ENCODE measurements around the gene NOTCH2. TPM values are rescaled to one million over a fixed set of nuclear protein-coding genes. Genes with fewer than 3 reads are reported as not detected.

The NOTCH2 gene
- total RNA-seq, 3 donors from 2014 or later = 57.7 to 99.3 (median 60.8) TPM

- no peak for DNase-seq
- intact Hi-C loops (cut with DNase I, micrococcal nuclease) = no loop called here
- H3K4me1 ChIP-seq (ENCODE audit: low read depth) = no peaks in the 10 kb centered on the region
- ATAC-seq = no peak
- TF ChIP-seq, protein P1, sequence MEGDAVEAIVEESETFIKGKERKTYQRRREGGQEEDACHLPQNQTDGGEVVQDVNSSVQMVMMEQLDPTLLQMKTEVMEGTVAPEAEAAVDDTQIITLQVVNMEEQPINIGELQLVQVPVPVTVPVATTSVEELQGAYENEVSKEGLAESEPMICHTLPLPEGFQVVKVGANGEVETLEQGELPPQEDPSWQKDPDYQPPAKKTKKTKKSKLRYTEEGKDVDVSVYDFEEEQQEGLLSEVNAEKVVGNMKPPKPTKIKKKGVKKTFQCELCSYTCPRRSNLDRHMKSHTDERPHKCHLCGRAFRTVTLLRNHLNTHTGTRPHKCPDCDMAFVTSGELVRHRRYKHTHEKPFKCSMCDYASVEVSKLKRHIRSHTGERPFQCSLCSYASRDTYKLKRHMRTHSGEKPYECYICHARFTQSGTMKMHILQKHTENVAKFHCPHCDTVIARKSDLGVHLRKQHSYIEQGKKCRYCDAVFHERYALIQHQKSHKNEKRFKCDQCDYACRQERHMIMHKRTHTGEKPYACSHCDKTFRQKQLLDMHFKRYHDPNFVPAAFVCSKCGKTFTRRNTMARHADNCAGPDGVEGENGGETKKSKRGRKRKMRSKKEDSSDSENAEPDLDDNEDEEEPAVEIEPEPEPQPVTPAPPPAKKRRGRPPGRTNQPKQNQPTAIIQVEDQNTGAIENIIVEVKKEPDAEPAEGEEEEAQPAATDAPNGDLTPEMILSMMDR (IDR thresholded peaks at IDR 0.05) = no peak
- no peaks in the 10 kb centered on the region for H3K36me3 ChIP-seq (ENCODE audit: low read depth)
- no peaks in the 10 kb centered on the region for H3K9me3 ChIP-seq
- H3K4me3 ChIP-seq = no peak overlapping the region
Measured at GRCh38 chr1:119959268-119960220, 109.9 kb downstream of the NOTCH2 start.

- DNase-seq (no peak), ATAC-seq (no peak)
- TF ChIP-seq, protein P1 (IDR thresholded peaks at IDR 0.05) = no peak
- intact Hi-C loops (cut with DNase I, micrococcal nuclease) = no loop called here
- H3K4me1 ChIP-seq (ENCODE audit: low read depth) = no peaks in the 10 kb centered on the region
- H3K9me3 ChIP-seq = no peaks in the 10 kb centered on the region
- no peaks in the 10 kb centered on the region for H3K36me3 ChIP-seq (ENCODE audit: low read depth)
- no peak overlapping the region for H3K4me3 ChIP-seq
Measured at GRCh38 chr1:119958223-119958622, 111.2 kb downstream of the NOTCH2 start.

DNA sequence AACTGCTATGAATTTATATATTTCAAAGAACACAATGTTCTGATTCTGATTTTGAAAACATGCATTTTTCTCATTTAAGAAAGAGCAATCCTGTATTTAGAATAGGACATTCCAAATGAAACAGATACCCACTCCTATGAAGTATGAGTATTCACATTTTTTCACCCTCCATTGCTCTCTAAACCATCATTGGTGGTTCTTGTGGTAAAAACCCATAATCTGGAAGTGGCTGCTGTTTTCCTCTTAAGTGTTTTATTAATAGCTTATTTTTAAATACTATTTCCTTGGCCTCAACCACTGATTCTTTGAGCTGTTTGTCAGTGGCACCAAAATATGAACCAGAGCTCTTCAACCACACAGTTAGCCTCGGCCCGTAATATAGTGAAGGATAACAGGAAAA is 113.2 kb downstream of the NOTCH2 start:
- H3K36me3 ChIP-seq (ENCODE audit: low read depth) = no peaks in the 10 kb centered on the region
- intact Hi-C loops (cut with DNase I, micrococcal nuclease) = no loop called here
- DNase-seq (no peak), ATAC-seq (no peak)
- H3K4me3 ChIP-seq = no peak overlapping the region
- no peaks in the 10 kb centered on the region for H3K4me1 ChIP-seq (ENCODE audit: low read depth)
- TF ChIP-seq, protein P1 (IDR thresholded peaks at IDR 0.05) = no peak
- no peaks in the 10 kb centered on the region for H3K9me3 ChIP-seq

GRCh38 chr1:119954476-119955422 is 114.7 kb downstream of the NOTCH2 start:
- DNase-seq = no peak
- Histone ChIP-seq H3K36me3 (ENCODE audit: low read depth) (no peaks in the 10 kb centered on the region), H3K4me3 (no peak overlapping the region), H3K4me1 (ENCODE audit: low read depth) (no peaks in the 10 kb centered on the region), H3K9me3 (no peaks in the 10 kb centered on the region)
- intact Hi-C loops (cut with DNase I, micrococcal nuclease) = no loop called here
- no peak for ATAC-seq
- TF ChIP-seq, protein P1 (IDR thresholded peaks at IDR 0.05) = no peak

DNA sequence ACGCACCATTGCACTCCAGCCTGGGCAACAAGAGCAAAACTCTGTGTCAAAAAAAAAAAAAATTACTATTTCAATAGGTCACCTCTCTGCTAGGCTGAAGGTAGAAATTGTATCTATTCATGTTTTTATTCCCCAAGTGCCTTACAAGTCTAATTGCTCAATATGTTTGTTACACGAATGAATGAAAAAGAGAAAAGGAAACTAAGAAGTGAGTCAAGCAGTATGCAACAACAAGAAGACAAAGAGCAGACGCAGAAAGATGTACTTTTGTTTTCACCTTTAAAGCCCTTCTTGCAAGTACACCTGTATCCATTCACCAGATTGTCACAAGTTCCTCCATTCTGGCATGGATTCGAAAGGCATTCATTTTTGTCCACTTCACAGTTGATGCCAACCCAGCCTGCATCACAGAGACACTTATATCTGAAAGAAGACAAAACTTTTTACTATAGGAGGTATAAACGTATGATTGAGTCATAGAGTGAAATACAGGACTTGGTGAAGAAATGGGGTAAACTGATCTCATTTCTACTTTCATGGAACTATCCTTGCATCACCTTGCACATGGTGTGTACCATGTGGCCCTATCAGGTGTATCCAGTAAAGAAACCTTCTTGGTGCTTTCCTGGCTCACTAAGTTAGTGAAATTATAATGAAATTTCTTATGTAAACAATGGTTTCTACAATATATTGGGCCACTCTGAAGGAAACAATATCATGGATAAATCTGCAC is 116.0 kb downstream of the NOTCH2 start:
- DNase-seq = no peak
- Histone ChIP-seq H3K4me1 (ENCODE audit: low read depth) (no peaks in the 10 kb centered on the region), H3K36me3 (ENCODE audit: low read depth) (no peaks in the 10 kb centered on the region), H3K9me3 (no peaks in the 10 kb centered on the region), H3K4me3 (no peak overlapping the region)
- TF ChIP-seq, protein P1 (IDR thresholded peaks at IDR 0.05) = no peak
- ATAC-seq = no peak
- intact Hi-C loops (cut with DNase I, micrococcal nuclease) = no loop called here

All from mucosa of descending colon (tissue), 3 donors.